ENCODE results near the gene MAP9. TPM values are rescaled to one million over a fixed set of nuclear protein-coding genes. Genes with fewer than 3 reads are reported as not detected.

MAP9 gene
- total RNA-seq, 1 donor from 2014 or later = 9.2 TPM

DNA sequence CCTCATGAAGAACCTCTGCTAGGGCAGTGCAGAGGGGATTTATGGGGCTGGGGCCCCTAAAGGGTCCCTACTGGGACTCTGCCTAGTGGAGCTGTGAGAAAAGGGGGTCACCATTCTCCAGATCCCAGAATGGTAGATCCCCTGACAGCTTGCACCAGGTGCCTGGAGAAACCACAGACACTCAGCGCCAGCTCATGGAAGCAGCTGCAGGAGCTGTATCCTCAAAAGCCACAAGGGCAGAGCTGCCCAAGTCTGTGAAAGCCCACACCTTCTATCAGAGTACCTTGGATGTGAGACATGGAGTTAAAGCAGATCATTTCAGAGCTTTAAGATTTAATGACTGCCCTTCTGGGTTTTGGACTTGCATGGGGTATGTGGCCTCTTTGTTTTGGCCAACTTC is 38.6 kb downstream of the MAP9 start:
- DNase-seq (ENCODE audit: low spot score) = no peak
- Mint-ChIP-seq H3K27me3 (ENCODE audit: unreplicated experiment) (no peaks in the 10 kb centered on the region), H3K4me1 (ENCODE audit: unreplicated experiment) (no peaks in the 10 kb centered on the region), H3K27ac (ENCODE audit: unreplicated experiment) (no peak overlapping the region), H3K9me3 (ENCODE audit: unreplicated experiment) (no peaks in the 10 kb centered on the region), H3K36me3 (ENCODE audit: low read depth, unreplicated experiment) (no peaks in the 10 kb centered on the region), H3K4me3 (ENCODE audit: unreplicated experiment) (no peak overlapping the region)
- TF ChIP-seq, protein P1, sequence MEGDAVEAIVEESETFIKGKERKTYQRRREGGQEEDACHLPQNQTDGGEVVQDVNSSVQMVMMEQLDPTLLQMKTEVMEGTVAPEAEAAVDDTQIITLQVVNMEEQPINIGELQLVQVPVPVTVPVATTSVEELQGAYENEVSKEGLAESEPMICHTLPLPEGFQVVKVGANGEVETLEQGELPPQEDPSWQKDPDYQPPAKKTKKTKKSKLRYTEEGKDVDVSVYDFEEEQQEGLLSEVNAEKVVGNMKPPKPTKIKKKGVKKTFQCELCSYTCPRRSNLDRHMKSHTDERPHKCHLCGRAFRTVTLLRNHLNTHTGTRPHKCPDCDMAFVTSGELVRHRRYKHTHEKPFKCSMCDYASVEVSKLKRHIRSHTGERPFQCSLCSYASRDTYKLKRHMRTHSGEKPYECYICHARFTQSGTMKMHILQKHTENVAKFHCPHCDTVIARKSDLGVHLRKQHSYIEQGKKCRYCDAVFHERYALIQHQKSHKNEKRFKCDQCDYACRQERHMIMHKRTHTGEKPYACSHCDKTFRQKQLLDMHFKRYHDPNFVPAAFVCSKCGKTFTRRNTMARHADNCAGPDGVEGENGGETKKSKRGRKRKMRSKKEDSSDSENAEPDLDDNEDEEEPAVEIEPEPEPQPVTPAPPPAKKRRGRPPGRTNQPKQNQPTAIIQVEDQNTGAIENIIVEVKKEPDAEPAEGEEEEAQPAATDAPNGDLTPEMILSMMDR (IDR thresholded peaks at IDR 0.05; ENCODE audit: unreplicated experiment) = no peak

DNA sequence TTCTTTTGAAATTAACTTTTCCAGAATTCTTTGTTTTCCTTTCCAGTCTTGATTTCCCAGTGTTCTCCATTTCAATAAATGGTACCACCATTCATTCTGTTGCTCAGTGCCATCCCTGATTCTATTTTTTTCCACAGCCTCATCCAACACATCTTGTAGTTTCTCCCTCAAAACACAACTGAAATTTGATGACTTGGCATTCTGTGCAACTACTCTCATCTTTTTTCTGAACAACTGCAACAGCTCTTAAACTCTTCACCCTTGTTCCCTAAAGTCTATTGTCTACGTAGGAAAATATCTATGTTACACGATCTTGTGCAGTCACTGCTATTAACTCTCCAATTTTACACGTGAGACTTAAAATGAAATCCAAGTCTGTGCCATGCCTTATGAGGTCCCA is 40.5 kb downstream of the MAP9 start:
- H3K36me3 Mint-ChIP-seq (ENCODE audit: low read depth, unreplicated experiment) = no peaks in the 10 kb centered on the region
- TF ChIP-seq, protein P1 (IDR thresholded peaks at IDR 0.05; ENCODE audit: unreplicated experiment) = no peak
- DNase-seq (ENCODE audit: low spot score) = no peak
- no peaks in the 10 kb centered on the region for H3K27me3 Mint-ChIP-seq (ENCODE audit: unreplicated experiment)
- H3K27ac Mint-ChIP-seq (ENCODE audit: unreplicated experiment) = no peak overlapping the region
- no peak overlapping the region for H3K4me3 Mint-ChIP-seq (ENCODE audit: unreplicated experiment)
- H3K9me3 Mint-ChIP-seq (ENCODE audit: unreplicated experiment) = no peaks in the 10 kb centered on the region
- no peaks in the 10 kb centered on the region for H3K4me1 Mint-ChIP-seq (ENCODE audit: unreplicated experiment)

DNA sequence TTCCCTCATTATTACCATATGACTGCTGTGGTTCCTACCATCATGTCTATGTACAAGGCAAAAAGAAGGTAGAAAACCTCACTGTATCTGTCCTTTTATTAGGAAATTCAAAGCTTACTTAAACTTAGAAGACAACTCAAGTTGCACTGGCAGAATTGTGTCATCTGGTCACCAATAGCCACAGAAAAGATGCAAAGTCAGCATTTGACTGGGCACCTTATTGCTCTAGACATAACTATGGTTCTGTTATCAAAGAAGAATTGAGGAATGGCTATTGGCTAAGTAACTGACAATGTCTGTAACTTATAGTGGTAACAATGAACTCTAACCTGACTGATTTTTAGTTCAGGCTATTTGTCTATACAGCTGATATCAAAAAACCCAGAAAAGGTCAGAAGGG is 45.3 kb downstream of the MAP9 start:
- no peaks in the 10 kb centered on the region for H3K27me3 Mint-ChIP-seq (ENCODE audit: unreplicated experiment)
- no peaks in the 10 kb centered on the region for H3K4me1 Mint-ChIP-seq (ENCODE audit: unreplicated experiment)
- no peak for DNase-seq (ENCODE audit: low spot score)
- no peaks in the 10 kb centered on the region for H3K9me3 Mint-ChIP-seq (ENCODE audit: unreplicated experiment)
- H3K36me3 Mint-ChIP-seq (ENCODE audit: low read depth, unreplicated experiment) = no peaks in the 10 kb centered on the region
- TF ChIP-seq, protein P1 (IDR thresholded peaks at IDR 0.05; ENCODE audit: unreplicated experiment) = no peak
- H3K4me3 Mint-ChIP-seq (ENCODE audit: unreplicated experiment) = no peak overlapping the region
- no peak overlapping the region for H3K27ac Mint-ChIP-seq (ENCODE audit: unreplicated experiment)

DNA sequence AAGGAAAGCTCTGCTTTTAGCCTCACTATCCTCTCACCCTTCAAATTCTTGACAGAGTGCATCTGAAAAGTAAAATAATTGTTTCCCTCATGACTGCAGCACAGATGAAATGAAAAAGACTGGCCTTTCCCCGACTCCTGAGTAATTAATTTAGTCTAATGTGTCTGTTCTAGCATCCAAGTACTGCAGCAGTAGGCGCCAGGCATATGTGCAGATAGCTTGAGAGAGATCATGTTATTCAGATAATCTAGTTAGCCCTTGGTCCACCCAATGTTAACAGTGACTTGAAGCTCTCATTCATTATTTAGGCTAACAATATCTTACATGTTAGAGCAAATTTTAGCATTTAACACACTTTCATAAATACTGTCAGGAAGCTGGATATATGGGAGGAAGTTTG is 54.0 kb downstream of the MAP9 start:
- no peaks in the 10 kb centered on the region for H3K27me3 Mint-ChIP-seq (ENCODE audit: unreplicated experiment)
- H3K4me1 Mint-ChIP-seq (ENCODE audit: unreplicated experiment) = no peaks in the 10 kb centered on the region
- no peak overlapping the region for H3K27ac Mint-ChIP-seq (ENCODE audit: unreplicated experiment)
- no peaks in the 10 kb centered on the region for H3K36me3 Mint-ChIP-seq (ENCODE audit: low read depth, unreplicated experiment)
- no peak for DNase-seq (ENCODE audit: low spot score)
- TF ChIP-seq, protein P1 (IDR thresholded peaks at IDR 0.05; ENCODE audit: unreplicated experiment) = no peak
- no peaks in the 10 kb centered on the region for H3K9me3 Mint-ChIP-seq (ENCODE audit: unreplicated experiment)
- H3K4me3 Mint-ChIP-seq (ENCODE audit: unreplicated experiment) = no peak overlapping the region

- Mint-ChIP-seq H3K36me3 (ENCODE audit: low read depth, unreplicated experiment) (no peaks in the 10 kb centered on the region), H3K27ac (ENCODE audit: unreplicated experiment) (no peak overlapping the region), H3K9me3 (ENCODE audit: unreplicated experiment) (no peaks in the 10 kb centered on the region), H3K4me3 (ENCODE audit: unreplicated experiment) (no peak overlapping the region), H3K27me3 (ENCODE audit: unreplicated experiment) (no peaks in the 10 kb centered on the region), H3K4me1 (ENCODE audit: unreplicated experiment) (no peaks in the 10 kb centered on the region)
- TF ChIP-seq, protein P1 (IDR thresholded peaks at IDR 0.05; ENCODE audit: unreplicated experiment) = no peak
- DNase-seq (ENCODE audit: low spot score) = no peak
Measured at GRCh38 chr4:155321006-155321405, 55.8 kb downstream of the MAP9 start.
